ENCODE measurements around the gene NTM. TPM values are rescaled to one million over a fixed set of nuclear protein-coding genes. Genes with fewer than 3 reads are reported as not detected.

NTM gene
- total and polyA plus RNA-seq, 2 donors (not counting 3 experiments of a cell fraction or from before 2014, with no cell fraction given) = 1.00 to 1.1 TPM

DNA sequence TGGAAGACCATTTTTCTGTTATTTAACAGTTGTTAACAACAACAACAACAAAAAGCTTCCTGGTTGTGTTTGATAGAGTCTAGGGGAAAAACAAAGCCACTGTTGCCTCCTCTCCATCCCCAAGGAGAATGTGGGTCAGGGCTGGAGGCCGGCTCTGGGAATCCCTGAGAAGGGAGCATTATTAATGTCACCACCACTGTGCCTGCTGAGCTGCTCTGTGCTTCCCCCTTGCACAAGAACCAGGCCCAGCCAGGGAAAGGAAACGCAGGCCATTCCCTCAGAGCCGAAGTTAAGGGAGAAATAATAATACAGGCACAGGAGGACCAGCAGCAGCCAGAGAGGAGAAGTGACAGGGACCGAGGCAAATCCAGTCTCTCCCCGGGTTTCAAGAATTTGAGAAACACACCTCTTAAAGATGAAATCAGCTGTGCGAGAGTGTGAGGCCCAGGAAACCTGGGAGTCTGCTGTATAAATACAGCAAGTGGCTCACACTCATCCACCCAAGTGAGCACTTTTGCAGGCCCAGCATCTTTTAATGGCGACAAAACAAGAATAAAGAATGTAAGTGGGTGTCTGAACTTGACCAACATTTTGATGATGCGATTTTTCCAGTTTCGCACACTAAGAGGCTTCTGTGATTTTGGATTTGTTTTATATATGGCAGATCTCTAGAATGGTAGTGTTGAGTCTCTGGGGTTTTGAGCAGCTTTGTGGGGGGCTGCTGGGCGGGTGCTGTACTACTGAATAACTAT lies 539.2 kb downstream of the NTM start:
- Histone ChIP-seq H3K4me1 (ENCODE audit: control insufficient read depth, extremely low read depth, insufficient read depth, low read length) (peaks cover 5% of the 10 kb centered on the region), H3K79me2 (ENCODE audit: control insufficient read depth, insufficient read depth, low read length) (no peaks in the 10 kb centered on the region), H3K27me3 (ENCODE audit: control insufficient read depth in 2 of 2, insufficient read depth in 2 of 2, low read length in 2 of 2) (peaks cover 0 to 11% of the 10 kb centered on the region in 2 experiments), H3K36me3 (ENCODE audit: control insufficient read depth in 2 of 2, extremely low read depth in 1 of 2, insufficient read depth in 2 of 2, low read length in 2 of 2) (no peaks in the 10 kb centered on the region), H3K4me2 (ENCODE audit: insufficient read depth, low read length) (peak overlapping the region; percentile 91), H4K20me1 (replicated peaks; ENCODE audit: control insufficient read depth, extremely low read depth, insufficient read depth, low read length) (no peaks in the 10 kb centered on the region), H3K9me1 (replicated peaks; ENCODE audit: control insufficient read depth, extremely low read depth, insufficient read depth, low read length) (no peaks in the 10 kb centered on the region), H3K4me3 (replicated peaks in 1 of 3; ENCODE audit: insufficient read depth in 1 of 3, low read depth in 1 of 3, low read length in 3 of 3) (no peak overlapping the region), H2AFZ (ENCODE audit: low read depth, low read length) (no peak overlapping the region), H3K27ac (ENCODE audit: insufficient read depth, low read depth, low read length) (no peak overlapping the region), H3K9ac (replicated peaks; ENCODE audit: extremely low read depth, insufficient read depth, low read length) (no peak overlapping the region), H3K9me3 (replicated peaks; ENCODE audit: control insufficient read depth, insufficient read depth, low read length) (no peaks in the 10 kb centered on the region)
- FAIRE-seq (peak; percentile 26), DNase-seq (ENCODE audit: low read depth, low spot score) (no peak)
- no peak for TF ChIP-seq POLR2AphosphoS5 (IDR thresholded peaks at IDR 0.05; ENCODE audit: insufficient read depth, low read depth, low read length)
- no peak for TF ChIP-seq MAX (IDR thresholded peaks at IDR 0.05; ENCODE audit: insufficient read depth, insufficient read length)
- no peak for TF ChIP-seq EZH2 (IDR thresholded peaks at IDR 0.05; ENCODE audit: borderline replicate concordance, low read depth, low read length, severe bottlenecking)
- no peak for TF ChIP-seq CTCF (IDR thresholded peaks at IDR 0.05; ENCODE audit: extremely low read depth in 1 of 2, insufficient read depth in 1 of 2, low read depth in 1 of 2, low read length in 2 of 2)
- no peak for TF ChIP-seq POLR2A (IDR thresholded peaks at IDR 0.05; ENCODE audit: low read depth, low read length)
- TF ChIP-seq JUN (IDR thresholded peaks at IDR 0.05; ENCODE audit: borderline replicate concordance, insufficient read depth, insufficient read length, low read depth) = no peak
- no peak for TF ChIP-seq FOS (IDR thresholded peaks at IDR 0.05; ENCODE audit: borderline replicate concordance, insufficient read depth, low read length)
- intact Hi-C loops (cut with micrococcal nuclease) = loop anchor here (5.0 kb wide), 3 partner anchors 92 to 1033 kb away; no protein-coding TSS in a partner anchor
- CTCF ChIA-PET = interaction anchor here (0.7 to 9.6 kb wide), 9 partner anchors 9 to 222 kb away, joined by 3 to 322 read pairs (median 11); no protein-coding TSS in a partner anchor
- POLR2A ChIA-PET = interaction anchor here (1.1 kb wide), 1 partner anchor 42 kb away, joined by 5 read pairs; no protein-coding TSS in a partner anchor
- dilution Hi-C loops (cut with MboI; ENCODE audit: extremely low pct_ligation_motif_present, low sequenced_read_pairs) = loop anchor here (25.0 kb wide), 1 partner anchor 172 kb away; no protein-coding TSS in a partner anchor
- no TSS peak for BruUV-seq (replicated peaks)

All from endothelial cell of umbilical vein (primary cell).